Central memory CD4-positive, alpha-beta T cell (primary cell): Measurements from ENCODE around the gene HSD17B13.
"Not testable (repeated sequence)": the region's sequence is repeated elsewhere in the genome, so short reads cannot be mapped to it uniquely, and the experiment has no call there.

Source experiments
- DNase-seq: peaks from one replicate; pipeline ENCODE4 v3.0.0; 2022
- total RNA-seq, 3 experiments: gene quantifications; one replicate each; lab custom pipeline; 2026; lab: John Stamatoyannopoulos, UW

The HSD17B13 gene, protein sequence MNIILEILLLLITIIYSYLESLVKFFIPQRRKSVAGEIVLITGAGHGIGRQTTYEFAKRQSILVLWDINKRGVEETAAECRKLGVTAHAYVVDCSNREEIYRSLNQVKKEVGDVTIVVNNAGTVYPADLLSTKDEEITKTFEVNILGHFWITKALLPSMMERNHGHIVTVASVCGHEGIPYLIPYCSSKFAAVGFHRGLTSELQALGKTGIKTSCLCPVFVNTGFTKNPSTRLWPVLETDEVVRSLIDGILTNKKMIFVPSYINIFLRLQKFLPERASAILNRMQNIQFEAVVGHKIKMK
- 0.04 to 0.96 (median 0.65) reads per million in 3 experiments for total RNA-seq

GRCh38 chr4:87322754-87323153 lies at the start of gene HSD17B13:
TSS of gene HSD17B13 (minus strand) at chr4:87322882. CDS start at chr4:87322841, 41 bp downstream.
- DNase-seq = no peak

DNA sequence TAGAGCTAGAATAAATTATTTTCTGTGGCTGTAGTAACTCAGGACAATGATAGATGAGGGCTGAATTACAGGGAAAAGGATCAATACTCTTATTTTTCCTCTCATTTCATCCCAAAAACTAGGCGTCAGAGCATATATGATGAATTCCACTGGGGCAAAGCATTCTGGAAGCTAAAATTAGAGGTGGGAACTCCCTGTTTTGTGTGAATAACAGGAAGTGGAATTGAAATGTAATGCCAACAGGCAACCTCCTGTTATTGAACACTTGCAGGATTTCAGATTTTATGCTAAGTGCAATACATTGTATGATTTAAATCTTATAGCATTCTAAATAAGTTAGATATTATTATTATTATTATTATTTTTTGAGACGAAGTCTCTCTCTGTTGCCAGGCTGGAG lies 47.4 kb upstream of the HSD17B13 start:
- no peak for DNase-seq

DNA sequence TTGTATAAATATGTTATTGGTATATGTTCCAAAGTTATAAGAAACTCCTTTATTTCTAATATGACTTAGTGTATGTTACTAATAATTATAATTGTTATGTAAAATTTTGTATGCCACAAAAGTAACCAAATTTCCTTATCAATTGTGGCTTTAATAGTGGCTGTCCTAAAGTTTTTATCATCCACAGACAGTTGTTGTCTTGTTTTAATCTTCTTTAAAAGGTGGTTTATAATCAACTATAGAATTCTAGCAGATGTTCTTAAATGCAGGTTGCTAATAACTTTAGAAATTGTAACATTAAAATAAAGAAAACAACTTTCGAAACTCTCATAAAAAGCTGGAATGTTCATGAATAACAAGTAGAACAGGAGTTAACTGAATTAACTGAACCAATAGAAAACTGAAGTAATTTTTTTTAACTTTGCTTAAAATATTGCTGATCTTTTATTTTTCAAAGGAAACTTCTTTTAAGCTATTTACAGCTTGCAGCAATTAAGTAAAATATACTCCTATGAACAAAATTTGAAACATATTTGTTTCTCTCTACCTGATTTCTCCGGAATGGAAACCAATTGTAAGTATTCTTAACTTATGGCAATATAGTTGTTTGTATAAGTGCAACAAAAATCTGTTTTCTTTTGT lies 44.0 kb upstream of the HSD17B13 start:
- no peak for DNase-seq

GRCh38 chr4:87365348-87365747 lies 42.7 kb upstream of the HSD17B13 start:
- no peak for DNase-seq

DNA sequence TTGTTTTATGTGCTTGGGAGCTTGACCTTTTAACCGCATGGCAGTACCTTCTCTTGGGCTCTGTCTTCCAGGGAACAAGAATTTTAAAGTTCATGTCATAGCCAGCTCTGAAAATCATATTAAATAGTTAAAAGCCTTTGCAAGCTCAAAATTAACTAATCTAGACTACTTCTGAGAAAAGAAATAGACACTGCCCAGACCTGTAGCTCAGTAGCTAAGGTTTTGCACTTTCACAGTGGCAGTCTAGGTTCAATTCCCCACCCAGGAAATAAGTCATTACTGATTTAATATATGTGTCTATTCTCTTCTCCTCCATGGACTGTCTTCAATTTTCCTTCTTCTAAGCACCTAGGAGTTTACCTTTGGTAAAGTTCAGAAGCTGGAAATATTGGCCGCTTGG lies 40.9 kb upstream of the HSD17B13 start:
- DNase-seq = no peak

DNA sequence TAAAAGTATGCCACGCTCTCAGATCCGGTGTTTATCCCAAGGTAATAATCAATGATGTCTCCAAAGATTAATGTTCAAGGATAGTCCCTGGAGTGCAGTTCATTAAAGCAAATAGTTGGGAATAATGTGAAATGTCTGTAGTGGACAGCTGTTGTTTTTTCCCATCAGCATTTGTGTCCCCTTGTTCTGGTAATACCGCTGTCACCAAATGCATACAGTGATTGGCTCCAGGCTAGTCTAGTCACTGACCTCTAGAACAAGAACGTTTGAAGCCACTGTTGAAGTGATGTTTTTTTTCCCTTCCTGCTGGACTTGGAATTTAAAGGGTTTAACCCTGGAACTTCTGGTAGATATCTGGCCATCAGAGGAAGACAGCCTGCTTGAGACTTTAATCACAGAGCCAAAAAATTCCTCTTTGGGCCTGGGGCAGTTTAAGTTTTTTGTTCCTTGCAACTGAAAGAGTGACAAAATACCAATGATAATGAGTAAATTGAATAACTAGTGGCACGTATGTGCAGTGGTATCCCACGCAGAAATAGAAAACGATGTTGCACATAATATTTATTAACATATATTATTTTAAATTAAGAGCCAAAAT lies 37.8 kb upstream of the HSD17B13 start:
- DNase-seq = no peak

DNA sequence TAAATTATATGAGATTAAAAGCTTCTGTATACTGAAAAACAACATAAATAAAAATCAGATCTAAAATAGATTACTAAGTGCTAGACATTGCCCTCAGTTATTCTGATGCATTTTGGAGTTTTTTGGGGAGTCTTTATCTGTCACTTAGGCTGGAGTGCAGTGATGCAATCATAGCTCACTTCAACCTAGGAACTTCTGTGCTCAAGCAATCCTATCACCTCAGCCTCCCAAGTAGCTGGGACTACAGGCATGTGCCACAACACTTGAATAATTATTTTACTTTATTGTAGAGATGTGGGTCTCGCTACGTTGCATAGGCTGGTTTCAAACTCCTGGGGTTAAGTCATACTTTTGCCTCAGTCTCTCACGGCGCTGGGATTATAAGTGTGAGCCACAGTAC lies 36.6 kb upstream of the HSD17B13 start:
- no peak for DNase-seq

DNA sequence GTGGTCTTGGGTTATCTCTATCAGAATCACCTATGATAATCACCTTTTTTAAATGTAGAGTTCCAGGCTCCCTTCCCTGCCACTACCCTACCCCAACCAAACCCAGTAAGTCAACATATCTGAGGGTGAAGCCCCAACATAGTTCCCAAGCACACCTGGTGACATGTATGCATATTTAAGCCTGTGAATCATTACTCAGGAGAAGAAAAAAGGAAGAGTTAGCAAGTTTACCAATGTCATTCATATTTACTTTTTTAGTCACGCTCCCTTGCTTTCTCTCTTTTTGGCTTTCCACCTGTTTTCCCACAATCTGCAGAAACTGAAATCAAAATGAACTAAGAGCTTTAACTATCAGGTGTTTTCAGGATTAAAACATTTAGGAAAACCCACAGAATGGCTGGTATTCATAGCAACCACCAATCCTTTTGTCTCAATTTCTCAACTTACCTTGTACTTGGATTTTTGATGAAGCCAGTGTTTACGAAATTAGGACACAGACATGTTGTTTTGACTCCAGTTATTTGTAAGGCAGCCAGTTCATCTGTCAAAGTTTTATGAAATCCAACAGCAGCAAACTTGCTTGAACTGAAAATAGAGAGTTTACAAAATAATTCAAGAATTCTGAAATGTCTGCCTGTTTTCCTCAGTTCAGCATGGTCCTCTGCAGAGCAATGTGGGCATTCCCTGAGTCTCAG lies 34.3 kb upstream of the HSD17B13 start:
- no peak for DNase-seq

GRCh38 chr4:87354168-87355102 lies 31.8 kb upstream of the HSD17B13 start:
- DNase-seq = no peak

DNA sequence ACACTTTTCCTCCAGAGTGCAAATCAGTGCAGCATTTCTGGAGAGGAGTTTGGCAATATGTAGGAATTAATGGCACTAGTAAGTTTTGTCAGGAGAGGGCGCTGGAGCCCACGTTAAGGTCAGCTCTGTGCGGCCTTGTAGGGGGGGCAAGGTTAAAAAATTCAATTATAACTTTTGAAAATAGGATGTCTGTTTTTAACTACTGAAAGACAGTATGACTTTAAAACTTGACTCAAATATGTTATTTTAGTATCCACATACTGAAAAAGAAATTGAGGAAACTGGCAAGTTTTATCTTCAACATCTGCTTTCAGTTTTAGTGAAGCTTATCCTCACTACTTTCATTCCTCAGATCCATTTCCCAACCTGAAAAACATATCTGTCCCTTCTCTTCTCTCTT lies 30.9 kb upstream of the HSD17B13 start:
- no peak for DNase-seq

- no peak for DNase-seq
Observed at GRCh38 chr4:87345139-87345538, 22.5 kb upstream of the HSD17B13 start.

GRCh38 chr4:87342872-87343271 lies 20.2 kb upstream of the HSD17B13 start:
- DNase-seq = no peak

GRCh38 chr4:87341954-87342635 lies 19.4 kb upstream of the HSD17B13 start:
- DNase-seq = not testable (repeated sequence)

GRCh38 chr4:87339440-87339839 lies 16.8 kb upstream of the HSD17B13 start:
- DNase-seq = no peak

- DNase-seq = no peak
Observed at GRCh38 chr4:87337361-87337760, 14.7 kb upstream of the HSD17B13 start.

DNA sequence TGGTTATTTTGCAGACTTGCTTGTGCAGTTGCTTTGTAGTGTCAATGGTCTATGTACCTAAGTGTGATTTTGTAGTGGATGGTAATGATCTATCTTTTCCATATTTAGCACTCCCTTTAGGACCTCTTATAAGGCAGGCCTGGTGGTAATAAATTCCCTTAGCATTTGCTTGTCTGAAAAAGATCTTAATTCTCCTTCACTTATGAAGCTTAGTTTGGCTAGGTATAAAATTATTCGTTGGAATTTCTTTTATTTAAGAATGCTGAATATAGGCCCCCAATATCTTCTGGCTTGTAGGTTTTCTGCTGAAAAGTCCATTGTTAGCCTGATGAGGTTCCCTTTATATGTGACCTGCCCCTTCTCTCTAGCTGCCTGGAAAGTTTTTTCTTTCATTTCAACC lies 10.6 kb upstream of the HSD17B13 start:
- no peak for DNase-seq

GRCh38 chr4:87330761-87331160 lies 8.1 kb upstream of the HSD17B13 start:
- no peak for DNase-seq

GRCh38 chr4:87327136-87327535 lies 4.5 kb upstream of the HSD17B13 start:
- DNase-seq = no peak

DNA sequence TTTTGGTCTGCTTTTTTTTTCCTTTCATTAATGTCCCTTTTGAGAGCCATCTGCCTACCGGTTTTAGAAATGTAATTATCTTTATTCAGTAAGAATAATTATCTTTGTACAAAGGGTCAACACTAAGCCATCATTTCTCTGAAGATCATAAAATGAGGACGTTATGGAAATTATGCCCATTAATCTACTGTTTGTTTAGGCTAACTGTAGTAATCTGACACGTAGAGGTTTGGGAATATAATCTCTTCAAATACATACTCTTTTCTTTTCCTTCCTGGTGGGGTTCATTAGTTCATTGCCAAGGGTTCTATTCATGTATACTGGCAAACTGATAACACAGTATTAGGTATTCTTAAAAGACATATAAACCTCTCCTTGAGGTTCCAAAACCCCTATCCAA lies 3.8 kb upstream of the HSD17B13 start:
- DNase-seq = no peak

- DNase-seq = no peak
Observed at GRCh38 chr4:87321888-87322287, 794 bp downstream of the HSD17B13 start.

DNA sequence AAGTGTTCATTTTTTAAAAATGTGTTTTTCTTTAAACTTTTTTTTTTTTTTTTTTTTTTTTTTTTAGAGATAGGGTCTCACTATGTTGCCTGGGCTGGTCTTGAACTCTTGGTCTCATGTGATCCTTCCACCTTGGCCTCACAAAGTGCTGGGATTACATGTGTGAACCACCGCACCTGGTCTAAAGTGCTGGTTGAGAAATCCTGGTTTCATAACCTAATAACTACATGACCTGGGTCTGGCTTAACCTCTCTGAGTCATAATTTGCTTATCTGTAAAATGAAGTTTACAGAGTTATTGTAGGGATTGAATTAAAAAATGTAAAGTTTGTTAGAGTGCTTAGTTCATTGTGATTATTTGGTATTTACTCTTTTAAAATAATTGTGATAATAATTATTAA lies 5.2 kb downstream of the HSD17B13 start:
- DNase-seq = no peak

- DNase-seq = no peak
Observed at GRCh38 chr4:87316961-87317360, 5.7 kb downstream of the HSD17B13 start.
